HG02759 (cell line): ENCODE results near the gene IGF2R.
A peak's percentile ranks its signal among the peaks of the same experiment; 100 is the strongest.

Source experiments
- ATAC-seq: cut with Tn5 transposase; IDR thresholded peaks from one replicate; pipeline ENCODE4 v1.9.1; 2021; ENCODE audit warnings: mild to moderate bottlenecking, moderate library complexity; ENCODE audit not compliant: unreplicated experiment

IGF2R gene

GRCh38 chr6:160022793-160023192, 53.9 kb downstream of the IGF2R start:
- no peak for ATAC-seq

DNA sequence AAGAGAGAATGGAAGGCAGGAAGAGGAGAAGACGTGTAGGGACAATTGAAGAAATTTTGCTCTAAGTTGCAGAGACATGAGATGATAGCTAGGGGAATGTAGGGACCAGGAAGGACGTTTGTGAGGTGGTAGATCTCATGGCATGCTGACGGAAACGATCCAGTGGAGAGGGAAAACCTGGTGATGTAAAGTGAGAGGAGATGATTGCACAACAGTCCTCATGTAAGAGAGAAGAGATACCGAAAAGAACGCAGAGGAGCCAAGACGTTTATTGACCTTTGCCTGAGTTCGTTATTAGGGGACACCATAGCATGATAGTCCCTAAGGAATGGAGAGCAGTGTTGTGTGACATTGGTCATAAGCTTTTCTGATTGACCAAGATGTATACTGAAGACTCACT, 55.3 kb downstream of the IGF2R start:
- no peak for ATAC-seq

DNA sequence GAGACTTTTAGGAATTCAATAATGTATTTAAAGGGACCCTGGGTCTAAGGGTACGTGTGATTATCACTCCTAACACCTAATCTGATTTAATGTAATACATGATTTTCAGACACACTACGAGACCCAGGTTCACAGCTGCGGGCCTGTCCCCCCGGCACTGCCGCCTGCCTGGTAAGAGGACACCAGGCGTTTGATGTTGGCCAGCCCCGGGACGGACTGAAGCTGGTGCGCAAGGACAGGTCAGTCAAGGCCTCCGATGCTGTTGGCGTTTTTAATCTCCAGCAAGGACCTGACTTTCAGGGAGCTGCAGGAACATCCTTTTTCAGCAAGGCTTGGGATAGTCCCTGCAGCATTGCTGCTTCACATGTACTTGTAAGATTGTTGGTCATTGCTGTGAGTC, 58.2 kb downstream of the IGF2R start:
- no peak for ATAC-seq

GRCh38 chr6:160027931-160028330, 59.0 kb downstream of the IGF2R start:
- no peak for ATAC-seq

DNA sequence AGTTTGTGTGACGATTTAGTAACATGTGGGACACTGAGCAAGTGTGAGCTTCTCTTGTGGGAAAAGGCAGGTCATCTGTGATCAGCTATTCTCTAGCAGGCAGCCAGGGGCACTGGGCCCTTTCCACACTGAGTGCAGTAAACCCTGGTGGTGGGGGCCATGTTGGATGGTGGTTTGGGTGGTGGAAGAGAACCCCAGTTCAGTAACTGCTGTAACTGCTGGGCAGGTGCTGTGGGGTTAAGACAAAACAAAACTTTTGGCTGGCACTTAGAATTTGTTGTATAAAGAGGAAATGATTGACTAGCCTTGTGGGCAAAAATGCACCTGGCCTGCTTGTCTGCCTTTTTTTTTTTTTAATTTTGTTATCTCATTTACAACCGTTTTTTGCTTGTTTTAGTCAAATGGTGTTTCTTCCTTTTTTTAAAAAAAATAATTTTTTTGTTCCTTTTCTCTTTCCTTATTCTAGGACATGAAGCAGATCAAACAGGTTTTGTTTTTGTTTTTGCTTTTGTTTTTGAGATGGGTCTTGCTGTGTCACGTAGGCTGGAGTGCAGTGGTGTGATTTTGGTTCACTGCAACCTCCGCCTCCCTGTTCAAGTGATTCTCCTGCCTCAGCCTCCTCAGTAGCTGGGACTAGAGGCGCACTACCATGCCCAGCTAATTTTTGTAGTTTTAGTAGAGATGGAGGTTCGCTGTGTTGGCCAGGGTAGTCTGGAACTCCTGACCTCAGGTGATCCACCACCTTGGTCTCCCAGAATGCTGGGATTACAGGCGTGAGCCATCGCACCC, 59.8 kb downstream of the IGF2R start:
- peak; percentile 80 for ATAC-seq

GRCh38 chr6:160029525-160029924, 60.6 kb downstream of the IGF2R start:
- no peak for ATAC-seq

DNA sequence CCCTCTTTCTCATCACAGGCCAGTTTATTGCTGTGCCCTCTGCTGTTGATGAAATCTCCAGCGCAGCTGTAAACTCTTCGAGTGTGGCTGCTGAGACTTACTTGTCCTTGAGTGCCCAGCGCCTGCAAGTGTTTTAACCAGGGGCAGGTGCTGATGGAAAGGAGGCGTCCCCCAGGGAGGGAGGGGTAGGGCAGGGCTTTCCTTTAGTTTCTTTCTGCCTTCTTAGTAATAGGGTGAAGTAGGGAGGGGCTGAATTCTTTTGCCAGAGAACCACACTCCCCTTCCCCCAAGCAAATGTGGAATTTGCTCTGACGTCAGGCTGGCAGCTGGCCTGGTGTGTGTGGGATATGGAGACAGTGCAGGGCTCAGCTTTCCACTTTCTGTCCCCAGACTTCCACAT, 61.2 kb downstream of the IGF2R start:
- ATAC-seq, result no peak

GRCh38 chr6:160031442-160031841, 62.6 kb downstream of the IGF2R start:
- ATAC-seq, result no peak

DNA sequence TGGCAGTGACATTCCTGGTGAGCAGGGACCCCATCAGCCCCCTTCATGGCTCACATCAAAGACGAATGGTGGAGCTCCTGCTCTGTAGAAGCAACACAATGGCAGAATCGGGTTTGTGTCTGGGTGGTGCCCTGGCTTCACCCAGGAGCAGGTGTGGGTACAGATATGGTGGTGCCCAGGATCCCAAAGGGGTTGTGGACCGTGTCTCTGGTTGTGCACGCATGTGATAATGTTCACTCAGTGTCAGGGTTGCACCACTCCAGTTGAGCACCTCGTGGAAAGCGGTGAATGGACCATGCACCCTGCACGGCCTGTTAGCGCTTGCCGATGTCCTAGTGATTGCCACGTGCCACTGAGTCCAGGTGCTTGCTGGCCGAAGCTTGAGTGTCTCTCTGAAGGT, 63.0 kb downstream of the IGF2R start:
- no peak for ATAC-seq

DNA sequence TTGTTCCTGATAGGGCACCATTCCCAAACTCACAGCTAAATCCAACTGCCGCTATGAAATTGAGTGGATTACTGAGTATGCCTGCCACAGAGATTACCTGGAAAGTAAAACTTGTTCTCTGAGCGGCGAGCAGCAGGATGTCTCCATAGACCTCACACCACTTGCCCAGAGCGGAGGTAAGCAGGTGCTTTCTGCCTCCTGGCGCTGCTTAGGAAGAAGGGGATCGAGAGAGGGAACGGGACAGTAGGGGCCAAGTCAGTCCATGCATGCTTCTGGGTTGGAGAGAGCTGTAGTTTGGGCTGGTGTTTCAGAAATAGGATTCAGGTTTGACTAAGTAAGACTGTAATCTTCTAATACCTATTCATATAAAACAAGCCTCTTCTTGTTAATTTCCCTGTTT, 63.7 kb downstream of the IGF2R start:
- ATAC-seq, result no peak

- ATAC-seq, result no peak
These were observed 65.4 kb downstream of the IGF2R start for GRCh38 chr6:160034036-160034930.

DNA sequence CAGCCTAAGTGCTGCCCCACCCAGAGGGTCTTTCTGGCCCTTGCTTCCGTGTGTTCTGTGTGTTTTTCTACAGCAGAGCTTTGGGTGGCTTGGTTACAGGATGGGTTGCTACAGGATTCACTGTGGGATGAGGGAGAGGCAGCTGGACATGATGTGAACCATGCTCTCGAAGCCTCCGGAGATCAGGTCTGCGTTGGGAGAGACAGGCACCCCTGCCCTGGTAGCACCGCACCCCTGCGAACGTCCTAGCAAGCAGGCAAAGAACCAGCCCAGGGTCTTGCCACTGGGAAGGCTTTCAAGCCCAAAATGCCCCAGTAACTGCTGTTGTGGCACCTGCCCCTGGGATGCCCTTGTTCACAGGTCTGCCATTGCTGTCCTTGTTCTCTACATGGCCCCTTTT, 66.4 kb downstream of the IGF2R start:
- no peak for ATAC-seq

- ATAC-seq, result no peak
These were observed 66.9 kb downstream of the IGF2R start for GRCh38 chr6:160035693-160036330.

- no peak for ATAC-seq
These were observed 67.4 kb downstream of the IGF2R start for GRCh38 chr6:160036331-160036695.

DNA sequence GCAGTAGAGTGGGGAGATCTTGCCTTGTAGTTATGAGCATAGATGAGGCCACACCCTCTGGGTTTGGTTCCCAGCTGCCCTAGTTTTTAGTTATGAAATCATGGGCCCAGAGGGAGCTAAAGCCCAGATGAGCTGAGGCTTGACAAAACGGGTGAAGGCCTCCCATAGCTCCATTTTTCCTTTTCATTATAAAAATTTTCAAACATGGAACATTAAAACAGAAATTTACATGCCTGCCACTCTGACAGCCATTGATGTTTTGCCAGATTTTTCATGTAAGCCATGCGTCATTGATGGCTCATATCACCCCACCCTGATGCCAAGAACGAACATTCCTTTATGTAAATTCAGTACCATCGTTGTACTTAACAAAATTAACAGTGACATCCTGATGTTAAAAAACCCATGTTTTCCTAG, 67.9 kb downstream of the IGF2R start:
- no peak for ATAC-seq

DNA sequence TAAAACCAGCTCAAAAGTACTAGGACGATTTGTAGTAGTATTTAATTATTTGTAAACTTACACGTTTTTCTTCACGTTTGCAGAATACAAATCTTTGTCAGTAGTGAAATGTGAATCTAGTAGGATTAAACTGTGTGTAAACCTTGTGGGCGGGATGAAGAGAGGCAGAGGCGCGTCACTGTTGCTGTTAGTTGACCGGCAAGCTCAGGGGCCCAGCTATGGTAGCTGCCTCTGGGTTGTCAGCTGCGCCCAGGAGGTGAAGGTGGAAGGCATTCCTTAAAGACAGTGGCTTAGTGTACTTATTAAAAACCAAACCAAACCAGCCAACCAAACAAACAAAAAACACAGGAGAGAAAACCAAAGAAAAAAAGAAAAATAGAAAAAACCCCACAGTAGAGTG, 69.6 kb downstream of the IGF2R start:
- ATAC-seq, result no peak

GRCh38 chr6:160039441-160039840, 70.6 kb downstream of the IGF2R start:
- no peak for ATAC-seq

DNA sequence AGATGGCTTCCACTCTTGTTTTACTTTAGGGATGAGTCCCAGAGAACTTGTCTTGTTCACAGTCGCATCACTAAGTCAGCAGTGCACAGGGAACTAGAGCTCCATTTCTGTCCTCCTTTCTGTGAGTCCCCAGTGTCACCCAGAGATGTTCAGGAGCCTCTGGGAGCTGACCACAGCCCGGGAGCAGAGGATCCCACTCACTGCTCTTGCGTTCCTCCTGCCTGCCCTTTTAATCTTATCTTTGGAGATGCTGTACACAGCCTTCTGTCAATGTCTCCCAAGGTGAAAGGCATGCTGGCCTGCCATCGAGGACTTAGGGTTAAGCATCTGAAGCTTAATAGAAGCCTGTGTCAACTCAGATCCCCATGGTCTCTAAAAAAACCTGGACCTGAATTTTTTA, 71.2 kb downstream of the IGF2R start:
- no peak for ATAC-seq

DNA sequence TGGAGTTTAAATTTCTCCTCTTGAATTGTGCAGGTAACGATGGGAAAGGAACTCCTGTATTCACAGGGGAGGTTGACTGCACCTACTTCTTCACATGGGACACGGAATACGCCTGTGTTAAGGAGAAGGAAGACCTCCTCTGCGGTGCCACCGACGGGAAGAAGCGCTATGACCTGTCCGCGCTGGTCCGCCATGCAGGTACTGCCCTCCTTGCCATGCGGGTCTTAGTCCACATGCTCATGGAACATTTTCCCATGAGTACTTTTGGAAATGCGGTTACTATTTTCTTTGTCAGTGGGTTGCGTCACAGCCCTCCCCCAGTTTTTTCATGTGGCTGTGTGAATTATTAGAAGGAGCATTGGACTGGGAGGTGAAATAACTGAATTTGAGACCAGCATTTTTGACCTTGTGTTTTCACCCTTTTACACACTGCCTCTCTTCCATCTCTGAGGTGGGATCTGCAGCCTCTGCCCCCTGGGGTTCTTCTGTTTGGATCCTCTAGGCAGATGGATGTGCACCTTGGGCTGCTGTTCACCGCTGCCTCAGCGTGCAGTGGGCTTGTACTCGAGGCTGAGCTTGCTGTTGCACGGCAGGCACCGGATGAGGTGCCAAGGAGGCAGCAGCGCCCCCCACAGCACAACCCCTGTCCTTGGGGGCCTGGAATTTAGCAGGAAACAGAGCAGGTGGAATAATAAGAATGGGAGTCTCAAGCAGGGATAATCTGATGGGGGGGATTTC, 71.8 kb downstream of the IGF2R start:
- ATAC-seq, result no peak

DNA sequence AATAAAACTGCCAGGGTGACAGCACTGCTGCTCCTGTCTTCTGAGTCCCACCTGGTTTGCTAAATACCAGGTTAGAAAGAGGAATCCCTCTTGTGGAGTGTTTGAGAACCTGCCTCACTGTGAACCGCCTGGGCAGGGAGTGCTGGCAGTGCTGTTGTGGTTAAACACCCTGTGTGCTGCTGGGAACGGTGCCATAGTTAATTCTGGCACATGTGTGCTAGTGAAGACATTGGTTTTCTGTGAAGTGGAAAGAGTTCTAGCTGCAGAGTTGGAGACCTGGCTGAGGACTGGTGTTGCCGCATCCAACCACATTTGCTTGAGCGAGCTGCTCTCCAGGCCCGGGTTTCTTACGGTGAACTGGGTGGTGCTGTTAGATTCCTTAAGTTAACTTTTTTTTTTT, 72.7 kb downstream of the IGF2R start:
- no peak for ATAC-seq
